ENCODE measurements around the gene CCDC7. TPM values are rescaled to one million over a fixed set of nuclear protein-coding genes. Genes with fewer than 3 reads are reported as not detected.

The CCDC7 gene
- total and polyA plus RNA-seq, 10 of the 15 experiments (the other 5 are each of a cell fraction or from before 2014, with no cell fraction given), result 1.8 to 5.6 (median 3.4) TPM

DNA sequence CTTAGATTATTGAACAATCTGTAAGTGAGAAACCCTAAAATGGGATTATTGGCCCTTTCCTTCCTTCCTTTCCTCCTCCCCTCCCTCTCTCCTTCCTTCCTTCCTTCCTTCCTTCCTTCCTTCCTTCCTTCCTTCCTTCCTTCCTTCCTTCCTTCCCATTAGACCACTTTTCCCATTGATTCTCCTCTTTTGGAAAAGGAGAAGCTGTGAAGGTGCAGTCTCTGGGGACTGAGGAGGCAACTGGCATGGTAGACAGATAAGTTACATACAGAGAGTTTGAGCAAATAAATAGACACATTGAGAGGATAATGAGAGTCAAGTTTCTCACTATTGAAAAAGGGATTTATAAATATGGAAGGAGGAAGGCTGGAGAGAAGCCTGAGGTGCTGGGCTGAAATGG, 45.0 kb upstream of the CCDC7 start:
- no peaks in the 10 kb centered on the region; a peak in 1 of 4 replicates for H3K27me3 ChIP-seq (replicated peaks in 1 of 2; ENCODE audit: control insufficient read depth in 2 of 2, insufficient read depth in 2 of 2, low read length in 1 of 2)
- ATAC-seq, result no peak
- no peak overlapping the region for H3K27ac ChIP-seq (ENCODE audit: control insufficient read depth, insufficient read depth)
- no peak for DNase-seq (ENCODE audit: low read depth, low spot score)
- no peaks in the 10 kb centered on the region for H3K36me3 ChIP-seq (ENCODE audit: control insufficient read depth in 2 of 2, insufficient read depth in 2 of 2, low read length in 1 of 2)
- ChIA-PET SMC1A (ENCODE audit: uncharacterized antibody, unreplicated experiment) (no interaction called here), RAD21 (ENCODE audit: unreplicated experiment) (no interaction called here), POLR2A (interaction anchor here (0.6 kb wide), 1 partner anchor 25 kb away, joined by 7 read pairs; no protein-coding TSS in a partner anchor), CTCF (interaction anchor here (0.9 kb wide), 1 partner anchor 10 kb away, joined by 3 read pairs; no protein-coding TSS in a partner anchor)
- no peak overlapping the region for H2AFZ ChIP-seq (ENCODE audit: control insufficient read depth, low read depth, low read length)
- no peaks in the 10 kb centered on the region for H3K9me3 ChIP-seq (replicated peaks; ENCODE audit: control insufficient read depth, insufficient read depth, low read length)
- no peaks in the 10 kb centered on the region for H3K4me1 ChIP-seq (ENCODE audit: control insufficient read depth, insufficient read depth, low read length)
- TF ChIP-seq ZNF24 (IDR thresholded peaks at IDR 0.05), result no peak
- no peak for TF ChIP-seq GATAD2B (conservative IDR thresholded peaks at IDR 0.05; ENCODE audit: low read depth)
- TF ChIP-seq SKIL (IDR thresholded peaks at IDR 0.05; ENCODE audit: low read depth, poor library complexity, severe bottlenecking), result no peak
- TF ChIP-seq ETV6 (conservative IDR thresholded peaks at IDR 0.05 in 1 of 2, IDR thresholded peaks at IDR 0.05 in 1 of 2; ENCODE audit: borderline replicate concordance in 1 of 2, low read depth in 1 of 2), result no peak
- no peak for TF ChIP-seq BRCA1 (IDR thresholded peaks at IDR 0.05; ENCODE audit: low read depth, low read length)
- TF ChIP-seq HDAC2 (IDR thresholded peaks at IDR 0.05), result no peak
- TF ChIP-seq CHD4 (IDR thresholded peaks at IDR 0.05), result no peak
- TF ChIP-seq CREM (IDR thresholded peaks at IDR 0.05; ENCODE audit: low read depth), result no peak
- no peak for TF ChIP-seq NKRF (conservative IDR thresholded peaks at IDR 0.05)
- TF ChIP-seq KLF5 (IDR thresholded peaks at IDR 0.05; ENCODE audit: partially characterized antibody), result no peak
- TF ChIP-seq EZH2 (IDR thresholded peaks at IDR 0.05; ENCODE audit: borderline replicate concordance, control insufficient read depth, low read depth, low read length), result no peak
- no peak for TF ChIP-seq IRF3 (IDR thresholded peaks at IDR 0.05)
- no peak for TF ChIP-seq SIN3A (IDR thresholded peaks at IDR 0.05; ENCODE audit: low read depth, low read length)
- H3K4me2 ChIP-seq (ENCODE audit: control insufficient read depth, insufficient read depth), result no peak overlapping the region
- no peak for FAIRE-seq
- intact Hi-C loops (cut with micrococcal nuclease; ENCODE audit: unreplicated experiment) (no loop called here), in situ Hi-C loops (cut with MboI) (no loop called here)
- H3K79me2 ChIP-seq (ENCODE audit: control insufficient read depth, insufficient read depth, low read length), result no peaks in the 10 kb centered on the region
- no peak overlapping the region for H3K4me3 ChIP-seq
- H3K9ac ChIP-seq (ENCODE audit: control insufficient read depth, insufficient read depth, low read length), result no peak overlapping the region
- no TSS peak for BruUV-seq (replicated peaks)
- no peaks in the 10 kb centered on the region for H4K20me1 ChIP-seq (ENCODE audit: control insufficient read depth, insufficient read depth)
